Muscle of arm (tissue), 12 donors: ENCODE data around the gene DNAJC13. TPM values are rescaled to one million over a fixed set of nuclear protein-coding genes. Genes with fewer than 3 reads are reported as not detected.
A peak's percentile ranks its signal among the peaks of the same experiment; 100 is the strongest.

Source experiments
- DNase-seq: peaks from one replicate; pipeline ENCODE4 v3.0.0-alpha.2; 2013
- polyA plus RNA-seq, 12 donors: library from polyadenylated mRNA; unstranded; fragments of 120-200 nt; gene quantifications; one replicate each; pipeline ENCODE4 v1.2.1, GENCODE V29; 2013; ENCODE audit not compliant: insufficient read length in 12 of 12

Gene DNAJC13
- polyA plus RNA-seq, 12 donors, result 27.6 to 42.8 (median 37.8) TPM; not detected in 1

- DNase-seq, result no peak
Measured at GRCh38 chr3:132461544-132461943, 44.2 kb downstream of the DNAJC13 start.

DNA sequence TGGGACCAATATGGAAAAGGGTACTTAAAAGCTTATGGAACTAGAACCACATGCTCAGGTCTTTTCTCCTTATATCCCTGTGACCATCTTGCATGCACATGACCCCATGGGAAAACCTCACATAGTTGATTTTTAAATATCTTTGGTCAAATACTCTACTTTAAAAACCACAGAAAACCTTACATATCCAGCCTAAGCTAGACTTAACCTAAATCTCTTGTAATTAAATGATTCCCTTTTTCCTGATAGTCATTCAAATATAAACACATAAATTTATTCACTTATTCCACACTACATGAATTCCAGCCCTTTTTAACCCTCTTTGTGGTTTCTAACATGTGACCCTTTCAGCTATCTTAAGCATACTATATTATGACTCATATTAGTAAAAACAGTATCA, 46.8 kb downstream of the DNAJC13 start:
- no peak for DNase-seq

DNA sequence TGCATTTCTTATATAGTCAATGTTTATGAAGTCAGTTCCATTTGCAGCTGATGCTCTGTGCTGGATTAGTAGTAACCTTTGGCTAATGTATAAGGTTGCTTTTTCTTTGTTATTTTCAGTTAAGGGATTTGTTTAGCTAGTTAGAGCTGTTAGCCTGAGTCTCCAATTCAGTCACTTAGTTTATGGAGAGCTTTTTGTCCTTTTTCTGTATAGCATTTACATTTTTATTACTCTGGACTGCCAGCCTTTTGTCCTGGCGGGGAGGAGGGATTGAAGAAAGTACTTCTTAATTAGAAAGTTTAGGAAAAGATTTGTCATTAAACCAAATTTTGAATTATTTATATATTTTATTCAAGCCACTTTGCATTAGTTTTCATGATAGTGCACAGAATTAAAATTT, 52.0 kb downstream of the DNAJC13 start:
- no peak for DNase-seq

DNA sequence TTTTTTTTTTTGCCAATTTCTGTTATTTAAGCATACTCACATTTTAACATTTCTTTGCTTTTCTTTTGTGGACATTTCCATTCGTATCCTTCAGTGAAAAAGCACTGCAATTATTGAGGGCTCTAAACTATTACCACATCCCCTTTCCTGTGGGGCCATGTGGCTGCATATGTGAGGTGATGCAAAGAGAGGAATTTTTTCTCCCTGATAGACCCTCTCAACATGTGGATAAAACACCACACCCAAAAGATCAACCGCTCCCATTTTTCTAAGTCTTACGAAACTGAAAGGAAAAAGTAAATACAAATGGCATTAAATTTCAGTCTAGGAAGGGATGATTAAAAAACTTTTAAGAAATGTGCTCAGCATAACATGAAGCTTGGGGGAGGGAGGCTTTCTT, 68.8 kb downstream of the DNAJC13 start:
- DNase-seq, result no peak

- no peak for DNase-seq
Measured at GRCh38 chr3:132488151-132488550, 70.8 kb downstream of the DNAJC13 start.

- no peak for DNase-seq
Measured at GRCh38 chr3:132499071-132499470, 81.8 kb downstream of the DNAJC13 start.

- DNase-seq, result no peak
Measured at GRCh38 chr3:132503559-132503958, 86.3 kb downstream of the DNAJC13 start.

- DNase-seq, result no peak
Measured at GRCh38 chr3:132504375-132504933, 87.2 kb downstream of the DNAJC13 start.

- DNase-seq, result no peak
Measured at GRCh38 chr3:132507657-132508056, 90.4 kb downstream of the DNAJC13 start.

- DNase-seq, result no peak
Measured at GRCh38 chr3:132509096-132509495, 91.8 kb downstream of the DNAJC13 start.

DNA sequence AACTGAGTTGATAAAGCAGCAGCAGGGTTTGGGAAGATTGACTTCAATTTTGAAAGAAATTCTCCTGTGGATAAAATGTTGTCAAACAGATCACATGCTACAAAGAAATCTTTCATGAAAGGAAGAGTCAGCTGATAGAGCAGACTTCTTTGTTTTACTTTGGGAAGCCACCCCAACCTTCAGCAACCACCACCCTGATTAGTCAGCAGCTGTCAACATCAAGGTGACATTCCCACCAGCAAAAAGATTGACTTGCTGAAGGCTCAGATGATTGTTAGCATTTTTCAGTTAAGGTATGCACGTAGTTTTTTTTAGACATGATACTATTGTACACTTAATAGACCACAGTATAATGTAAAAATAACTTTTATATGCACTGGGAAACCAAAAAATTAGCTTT, 92.2 kb downstream of the DNAJC13 start:
- DNase-seq, result no peak

GRCh38 chr3:132513057-132513456, 95.8 kb downstream of the DNAJC13 start:
- no peak for DNase-seq

DNA sequence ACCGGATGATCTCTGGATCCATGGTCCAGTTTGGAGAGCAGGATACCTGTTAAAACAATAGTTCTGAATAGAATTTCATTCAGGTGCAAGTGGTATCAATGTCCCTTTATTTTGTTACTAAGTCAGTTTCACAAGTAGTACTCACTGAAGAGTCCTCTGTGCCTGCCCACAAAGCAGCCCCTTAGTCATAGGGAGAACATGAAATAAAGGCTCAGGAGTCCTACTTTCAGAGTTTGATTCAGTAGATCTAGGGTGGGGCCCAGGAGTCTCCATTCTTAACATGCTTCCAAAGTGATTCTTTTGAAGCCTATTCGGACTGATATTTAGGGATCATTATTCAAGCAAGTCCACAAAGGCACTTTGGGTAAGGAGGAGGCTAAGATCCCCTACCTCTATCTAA, 100.0 kb downstream of the DNAJC13 start:
- no peak for DNase-seq

GRCh38 chr3:132519914-132520313, 102.6 kb downstream of the DNAJC13 start:
- DNase-seq, result no peak

- no peak for DNase-seq
Measured at GRCh38 chr3:132521901-132522300, 104.6 kb downstream of the DNAJC13 start.

DNA sequence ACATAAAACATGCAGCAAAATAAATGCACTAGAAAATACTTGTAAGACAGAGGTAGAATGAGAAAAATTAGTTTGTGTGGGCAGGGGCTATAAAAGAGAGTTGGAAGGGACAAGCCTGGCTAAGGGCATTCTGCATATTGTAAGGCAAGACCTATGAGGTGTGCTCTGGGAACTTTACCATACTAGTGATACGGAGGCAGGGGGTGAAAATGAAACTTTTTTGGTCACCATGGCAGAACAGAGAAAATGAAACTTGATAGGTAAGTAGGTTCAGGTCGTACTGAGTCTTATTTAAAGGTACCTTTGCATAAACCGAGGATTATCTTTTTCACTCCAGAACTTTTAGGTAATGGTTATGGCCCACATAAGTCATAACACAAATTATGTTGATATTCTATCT, 105.1 kb downstream of the DNAJC13 start:
- no peak for DNase-seq

- no peak for DNase-seq
Measured at GRCh38 chr3:132530624-132531023, 113.3 kb downstream of the DNAJC13 start.

GRCh38 chr3:132535575-132536441, 118.5 kb downstream of the DNAJC13 start:
- peak; percentile 82 for DNase-seq

- no peak for DNase-seq
Measured at GRCh38 chr3:132536442-132537153, 119.3 kb downstream of the DNAJC13 start.

DNA sequence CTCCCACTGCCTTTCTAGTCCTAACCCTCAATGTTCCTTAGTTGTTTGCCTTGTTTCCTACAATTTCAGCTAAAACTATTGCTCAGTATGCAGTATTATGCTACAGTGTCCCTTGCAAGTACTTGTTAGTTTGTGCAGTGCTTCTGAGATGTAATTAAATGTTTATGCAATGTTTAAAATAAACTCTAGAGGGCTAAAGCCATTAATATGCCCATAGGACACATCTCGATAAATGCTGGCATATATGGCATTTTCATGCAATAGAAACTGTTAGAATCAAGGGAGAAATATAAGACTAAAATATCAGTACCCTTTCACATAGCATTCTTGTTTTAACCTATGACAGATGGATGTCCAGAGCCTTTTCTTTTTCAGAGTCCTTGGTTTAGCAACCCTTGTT, 120.0 kb downstream of the DNAJC13 start:
- no peak for DNase-seq

DNA sequence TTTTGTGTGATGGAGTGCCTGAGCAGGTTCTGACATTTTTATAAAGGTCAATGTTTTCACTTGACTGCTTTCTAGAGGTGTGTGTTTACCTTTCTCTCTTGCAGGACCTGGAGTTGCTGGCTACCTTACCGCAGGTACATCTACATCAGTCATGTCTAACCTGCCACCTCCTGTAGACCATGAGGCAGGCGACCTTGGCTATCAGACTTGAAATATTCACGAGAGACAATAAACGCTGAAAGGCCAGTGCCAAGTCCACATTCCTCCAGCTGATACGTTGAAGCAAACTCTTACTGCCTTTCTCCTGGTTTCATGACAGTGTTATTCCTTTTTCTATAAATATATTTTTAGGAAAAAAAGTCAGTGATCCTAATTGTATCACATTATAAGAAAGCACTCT, 120.8 kb downstream of the DNAJC13 start:
- DNase-seq, result no peak

GRCh38 chr3:132539681-132540080, 122.4 kb downstream of the DNAJC13 start:
- DNase-seq, result no peak

GRCh38 chr3:132542577-132542976, 125.3 kb downstream of the DNAJC13 start:
- DNase-seq, result no peak
